Measurements from ENCODE around the gene TM9SF1. TPM values are rescaled to one million over a fixed set of nuclear protein-coding genes. Genes with fewer than 3 reads are reported as not detected.
A peak's percentile ranks its signal among the peaks of the same experiment; 100 is the strongest.

TM9SF1 gene
- total and polyA plus RNA-seq, 4 donors = 32.7 to 71.9 (median 52.0) TPM

DNA sequence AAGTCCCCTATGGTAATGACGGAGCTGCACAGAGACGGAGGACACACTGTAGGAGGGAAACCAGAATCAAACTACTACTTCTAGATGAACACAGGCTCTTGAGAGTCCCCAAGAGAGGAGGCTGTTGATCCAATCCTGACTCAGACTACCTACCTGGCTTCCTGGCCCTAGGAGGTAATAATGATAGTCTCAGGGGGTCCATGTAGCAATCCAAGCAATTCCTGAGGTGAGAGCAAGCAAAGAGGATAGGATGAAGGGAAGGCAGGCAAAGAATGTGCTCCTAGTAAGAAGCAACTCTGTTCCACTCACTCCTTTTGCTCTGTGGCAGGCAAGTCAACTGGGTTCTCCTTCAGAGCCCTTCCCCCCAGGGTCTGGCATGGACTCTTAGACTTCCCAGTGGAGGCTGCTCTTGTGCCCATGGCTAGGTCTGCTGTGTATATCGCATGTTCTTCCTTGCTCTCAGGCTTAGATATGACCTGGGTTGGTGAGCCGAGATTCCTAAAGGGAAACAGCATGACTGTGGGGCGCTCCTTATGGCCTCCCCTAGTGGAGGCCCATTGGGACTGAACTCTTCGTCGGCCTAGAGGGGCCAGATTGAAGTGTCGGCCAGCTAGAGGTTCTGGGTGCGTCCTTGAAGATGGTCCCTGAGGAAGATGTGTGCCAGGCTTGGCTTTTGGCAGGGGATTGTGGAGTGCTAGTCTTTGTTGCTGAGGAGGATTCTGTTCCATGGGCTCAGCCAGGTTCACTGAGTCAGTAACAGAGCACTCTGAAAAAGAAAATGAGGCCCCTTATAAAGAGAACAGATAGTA lies 45.1 kb upstream of the TM9SF1 start:
- Histone ChIP-seq H3K9me3 (ENCODE audit: control insufficient read depth in 4 of 4, insufficient read depth in 3 of 4, low read length in 3 of 4) (no peaks in the 10 kb centered on the region), H3K36me3 (ENCODE audit: control insufficient read depth in 4 of 4, insufficient read depth in 4 of 4, low read length in 4 of 4) (peaks cover 13 to 55% (median 39%) of the 10 kb centered on the region in 4 donors), H3K9ac (ENCODE audit: insufficient read depth in 1 of 2, low read length in 2 of 2) (no peak overlapping the region), H3K4me1 (ENCODE audit: control insufficient read depth in 5 of 5, insufficient read depth in 5 of 5, low read length in 5 of 5) (peaks cover 9 to 19% (median 11%) of the 10 kb centered on the region in 5 donors), H3K27me3 (ENCODE audit: control insufficient read depth in 3 of 3, insufficient read depth in 3 of 3, low read length in 2 of 3) (no peaks in the 10 kb centered on the region), H3K27ac (ENCODE audit: low read depth in 1 of 2, low read length in 1 of 2) (peak overlapping the region in 1 of 2 donors; percentile 5), H3K4me3 (no peak overlapping the region)
- TF ChIP-seq, protein P1, sequence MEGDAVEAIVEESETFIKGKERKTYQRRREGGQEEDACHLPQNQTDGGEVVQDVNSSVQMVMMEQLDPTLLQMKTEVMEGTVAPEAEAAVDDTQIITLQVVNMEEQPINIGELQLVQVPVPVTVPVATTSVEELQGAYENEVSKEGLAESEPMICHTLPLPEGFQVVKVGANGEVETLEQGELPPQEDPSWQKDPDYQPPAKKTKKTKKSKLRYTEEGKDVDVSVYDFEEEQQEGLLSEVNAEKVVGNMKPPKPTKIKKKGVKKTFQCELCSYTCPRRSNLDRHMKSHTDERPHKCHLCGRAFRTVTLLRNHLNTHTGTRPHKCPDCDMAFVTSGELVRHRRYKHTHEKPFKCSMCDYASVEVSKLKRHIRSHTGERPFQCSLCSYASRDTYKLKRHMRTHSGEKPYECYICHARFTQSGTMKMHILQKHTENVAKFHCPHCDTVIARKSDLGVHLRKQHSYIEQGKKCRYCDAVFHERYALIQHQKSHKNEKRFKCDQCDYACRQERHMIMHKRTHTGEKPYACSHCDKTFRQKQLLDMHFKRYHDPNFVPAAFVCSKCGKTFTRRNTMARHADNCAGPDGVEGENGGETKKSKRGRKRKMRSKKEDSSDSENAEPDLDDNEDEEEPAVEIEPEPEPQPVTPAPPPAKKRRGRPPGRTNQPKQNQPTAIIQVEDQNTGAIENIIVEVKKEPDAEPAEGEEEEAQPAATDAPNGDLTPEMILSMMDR (IDR thresholded peaks at IDR 0.05; ENCODE audit: control extremely low read depth, extremely low read depth) = no peak
- ATAC-seq (ENCODE audit: insufficient read depth, low FRiP score) = no peak
- 94 to 96% methylated on average over 9 of the region's 9 CpGs for WGBS, 2 donors
- no peak for DNase-seq

DNA sequence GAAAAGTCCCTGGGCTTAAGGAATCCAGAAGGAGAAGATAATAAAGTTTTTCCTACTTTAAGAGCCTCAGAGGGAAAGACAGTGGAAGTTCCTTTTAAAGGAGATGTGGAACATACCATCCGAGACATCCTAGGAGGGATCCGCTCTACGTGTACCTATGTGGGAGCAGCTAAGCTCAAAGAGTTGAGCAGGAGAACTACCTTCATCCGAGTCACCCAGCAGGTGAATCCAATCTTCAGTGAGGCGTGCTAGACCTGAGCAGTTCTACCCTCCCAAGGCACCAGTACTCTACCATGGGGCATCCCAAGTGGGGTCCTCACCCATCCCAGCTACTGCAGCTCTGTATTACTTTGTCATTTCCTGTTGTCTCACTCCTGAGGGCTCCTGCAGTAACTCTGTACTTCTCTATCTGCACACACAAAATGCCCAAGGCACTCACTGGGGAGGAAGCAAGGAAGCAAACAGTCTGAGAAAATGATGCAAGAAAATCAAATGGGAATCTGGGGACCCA lies 43.3 kb upstream of the TM9SF1 start:
- H3K4me1 ChIP-seq (ENCODE audit: control insufficient read depth in 5 of 5, insufficient read depth in 5 of 5, low read length in 5 of 5) = peaks cover 13 to 24% (median 14%) of the 10 kb centered on the region in 5 donors
- H3K9ac ChIP-seq (ENCODE audit: insufficient read depth in 1 of 2, low read length in 2 of 2) = no peak overlapping the region
- no peak overlapping the region for H3K4me3 ChIP-seq
- H3K9me3 ChIP-seq (ENCODE audit: control insufficient read depth in 4 of 4, insufficient read depth in 3 of 4, low read length in 3 of 4) = no peaks in the 10 kb centered on the region
- H3K27ac ChIP-seq (ENCODE audit: low read depth in 1 of 2, low read length in 1 of 2) = peak overlapping the region in 1 of 2 donors; percentile 1
- whole genome bisulfite sequencing, 2 donors = 90 to 91% methylated on average over 5 of the region's 5 CpGs
- TF ChIP-seq, protein P1 (IDR thresholded peaks at IDR 0.05; ENCODE audit: control extremely low read depth, extremely low read depth) = no peak
- DNase-seq (no peak), ATAC-seq (ENCODE audit: insufficient read depth, low FRiP score) (no peak)
- H3K27me3 ChIP-seq (ENCODE audit: control insufficient read depth in 3 of 3, insufficient read depth in 3 of 3, low read length in 2 of 3) = no peaks in the 10 kb centered on the region
- H3K36me3 ChIP-seq (ENCODE audit: control insufficient read depth in 4 of 4, insufficient read depth in 4 of 4, low read length in 4 of 4) = peaks cover 13 to 55% (median 44%) of the 10 kb centered on the region in 4 donors

DNA sequence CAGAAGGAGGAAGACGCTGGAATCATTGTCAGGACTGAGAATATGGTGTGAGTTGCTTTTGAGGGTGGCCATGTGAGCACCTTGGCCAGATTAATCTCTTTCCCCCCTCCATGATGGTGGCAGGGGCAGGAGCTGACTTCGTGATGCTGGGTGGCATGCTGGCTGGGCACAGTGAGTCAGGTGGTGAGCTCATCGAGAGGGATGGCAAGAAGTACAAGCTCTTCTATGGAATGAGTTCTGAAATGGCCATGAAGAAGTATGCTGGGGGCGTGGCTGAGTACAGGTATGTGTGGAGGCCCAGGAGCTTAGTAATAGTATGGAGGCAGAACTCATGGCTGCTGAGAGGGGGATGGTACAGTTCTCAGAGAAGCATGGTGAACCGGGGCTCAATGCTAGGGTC lies 42.9 kb upstream of the TM9SF1 start:
- TF ChIP-seq, protein P1 (IDR thresholded peaks at IDR 0.05; ENCODE audit: control extremely low read depth, extremely low read depth) = no peak
- H3K4me3 ChIP-seq = no peak overlapping the region
- DNase-seq (no peak), ATAC-seq (ENCODE audit: insufficient read depth, low FRiP score) (no peak)
- no peak overlapping the region for H3K27ac ChIP-seq (ENCODE audit: low read depth in 1 of 2, low read length in 1 of 2)
- H3K9me3 ChIP-seq (ENCODE audit: control insufficient read depth in 4 of 4, insufficient read depth in 3 of 4, low read length in 3 of 4) = no peaks in the 10 kb centered on the region
- 85 to 91% methylated on average over 5 of the region's 5 CpGs for WGBS, 2 donors
- no peaks in the 10 kb centered on the region for H3K27me3 ChIP-seq (ENCODE audit: control insufficient read depth in 3 of 3, insufficient read depth in 3 of 3, low read length in 2 of 3)
- H3K36me3 ChIP-seq (ENCODE audit: control insufficient read depth in 4 of 4, insufficient read depth in 4 of 4, low read length in 4 of 4) = peaks cover 13 to 55% (median 44%) of the 10 kb centered on the region in 4 donors
- H3K9ac ChIP-seq (ENCODE audit: insufficient read depth in 1 of 2, low read length in 2 of 2) = no peak overlapping the region
- H3K4me1 ChIP-seq (ENCODE audit: control insufficient read depth in 5 of 5, insufficient read depth in 5 of 5, low read length in 5 of 5) = peaks cover 14 to 28% (median 18%) of the 10 kb centered on the region in 5 donors

Measured in lung (tissue), 12 donors.